Measurements from ENCODE around the gene ZNF512B. TPM values are rescaled to one million over a fixed set of nuclear protein-coding genes. Genes with fewer than 3 reads are reported as not detected.

ZNF512B gene
- total RNA-seq, 2 donors from 2014 or later = 23.7 to 26.8 TPM

- peaks cover 74% of the 10 kb centered on the region for H3K36me3 Mint-ChIP-seq (ENCODE audit: low read depth)
- Histone ChIP-seq H3K9ac (ENCODE audit: extremely low read depth, low read length, poor library complexity, severe bottlenecking) (no peak overlapping the region), H3K27me3 (ENCODE audit: control insufficient read depth, insufficient read depth, low read length, poor library complexity, severe bottlenecking) (no peaks in the 10 kb centered on the region), H3K4me1 (ENCODE audit: control insufficient read depth, insufficient read depth, low read length) (no peaks in the 10 kb centered on the region), H3K9me3 (ENCODE audit: control insufficient read depth, low read length) (peaks cover 17% of the 10 kb centered on the region), H3K27ac (ENCODE audit: low read depth, low read length) (no peak overlapping the region), H3K36me3 (ENCODE audit: control insufficient read depth, insufficient read depth, low read length) (peaks cover 74% of the 10 kb centered on the region), H3K4me3 (ENCODE audit: low read length) (no peak overlapping the region)
- no peak for DNase-seq
- no peak overlapping the region for H3K4me3 Mint-ChIP-seq
- peaks cover 11% of the 10 kb centered on the region for H3K9me3 Mint-ChIP-seq
- H3K27me3 Mint-ChIP-seq (ENCODE audit: insufficient read depth) = no peaks in the 10 kb centered on the region
- no peaks in the 10 kb centered on the region for H3K4me1 Mint-ChIP-seq
- 92 to 96% methylated on average over 13 to 16 of the region's 16 CpGs for WGBS, 2 experiments (ENCODE audit: insufficient coverage in 1 of 2, insufficient read length in 1 of 2)
- TF ChIP-seq CTCF (conservative IDR thresholded peaks at IDR 0.05) = no peak
- H3K27ac Mint-ChIP-seq = no peak overlapping the region
These were observed 41.6 kb upstream of the ZNF512B start for GRCh38 chr20:64011366-64011779.

GRCh38 chr20:64010711-64011237 is 41.0 kb upstream of the ZNF512B start:
- Histone ChIP-seq H3K4me1 (ENCODE audit: control insufficient read depth, insufficient read depth, low read length) (no peaks in the 10 kb centered on the region), H3K9ac (ENCODE audit: extremely low read depth, low read length, poor library complexity, severe bottlenecking) (no peak overlapping the region), H3K4me3 (ENCODE audit: low read length) (no peak overlapping the region), H3K36me3 (ENCODE audit: control insufficient read depth, insufficient read depth, low read length) (peaks cover 72% of the 10 kb centered on the region), H3K27me3 (ENCODE audit: control insufficient read depth, insufficient read depth, low read length, poor library complexity, severe bottlenecking) (no peaks in the 10 kb centered on the region), H3K9me3 (ENCODE audit: control insufficient read depth, low read length) (peaks cover 14% of the 10 kb centered on the region), H3K27ac (ENCODE audit: low read depth, low read length) (no peak overlapping the region)
- TF ChIP-seq CTCF (conservative IDR thresholded peaks at IDR 0.05) = no peak
- Mint-ChIP-seq H3K9me3 (peaks cover 11% of the 10 kb centered on the region), H3K36me3 (ENCODE audit: low read depth) (peaks cover 76% of the 10 kb centered on the region), H3K27ac (no peak overlapping the region), H3K4me1 (no peaks in the 10 kb centered on the region), H3K27me3 (ENCODE audit: insufficient read depth) (no peaks in the 10 kb centered on the region), H3K4me3 (no peak overlapping the region)
- DNase-seq = no peak
- 91 to 96% methylated on average over 8 of the region's 8 CpGs for WGBS, 2 experiments (ENCODE audit: insufficient coverage in 1 of 2, insufficient read length in 1 of 2)

GRCh38 chr20:64009811-64010387 is 40.2 kb upstream of the ZNF512B start:
- no peak for DNase-seq
- H3K27me3 ChIP-seq (ENCODE audit: control insufficient read depth, insufficient read depth, low read length, poor library complexity, severe bottlenecking) = no peaks in the 10 kb centered on the region
- no peak for TF ChIP-seq CTCF (conservative IDR thresholded peaks at IDR 0.05)
- peaks cover 75% of the 10 kb centered on the region for H3K36me3 Mint-ChIP-seq (ENCODE audit: low read depth)
- H3K4me3 Mint-ChIP-seq = no peak overlapping the region
- no peak overlapping the region for H3K4me3 ChIP-seq (ENCODE audit: low read length)
- peaks cover 72% of the 10 kb centered on the region for H3K36me3 ChIP-seq (ENCODE audit: control insufficient read depth, insufficient read depth, low read length)
- H3K4me1 ChIP-seq (ENCODE audit: control insufficient read depth, insufficient read depth, low read length) = no peaks in the 10 kb centered on the region
- no peak overlapping the region for H3K27ac ChIP-seq (ENCODE audit: low read depth, low read length)
- no peak overlapping the region for H3K9ac ChIP-seq (ENCODE audit: extremely low read depth, low read length, poor library complexity, severe bottlenecking)
- H3K9me3 Mint-ChIP-seq = peaks cover 11% of the 10 kb centered on the region
- H3K27me3 Mint-ChIP-seq (ENCODE audit: insufficient read depth) = no peaks in the 10 kb centered on the region
- H3K9me3 ChIP-seq (ENCODE audit: control insufficient read depth, low read length) = peaks cover 14% of the 10 kb centered on the region
- H3K4me1 Mint-ChIP-seq = no peaks in the 10 kb centered on the region
- no peak overlapping the region for H3K27ac Mint-ChIP-seq
- 90 to 94% methylated on average over 10 to 13 of the region's 13 CpGs for WGBS, 2 experiments (ENCODE audit: insufficient coverage in 1 of 2, insufficient read length in 1 of 2)

Data from endodermal cell (in vitro differentiated cells).